ENCODE measurements around the gene HEY2.

HEY2 gene

DNA sequence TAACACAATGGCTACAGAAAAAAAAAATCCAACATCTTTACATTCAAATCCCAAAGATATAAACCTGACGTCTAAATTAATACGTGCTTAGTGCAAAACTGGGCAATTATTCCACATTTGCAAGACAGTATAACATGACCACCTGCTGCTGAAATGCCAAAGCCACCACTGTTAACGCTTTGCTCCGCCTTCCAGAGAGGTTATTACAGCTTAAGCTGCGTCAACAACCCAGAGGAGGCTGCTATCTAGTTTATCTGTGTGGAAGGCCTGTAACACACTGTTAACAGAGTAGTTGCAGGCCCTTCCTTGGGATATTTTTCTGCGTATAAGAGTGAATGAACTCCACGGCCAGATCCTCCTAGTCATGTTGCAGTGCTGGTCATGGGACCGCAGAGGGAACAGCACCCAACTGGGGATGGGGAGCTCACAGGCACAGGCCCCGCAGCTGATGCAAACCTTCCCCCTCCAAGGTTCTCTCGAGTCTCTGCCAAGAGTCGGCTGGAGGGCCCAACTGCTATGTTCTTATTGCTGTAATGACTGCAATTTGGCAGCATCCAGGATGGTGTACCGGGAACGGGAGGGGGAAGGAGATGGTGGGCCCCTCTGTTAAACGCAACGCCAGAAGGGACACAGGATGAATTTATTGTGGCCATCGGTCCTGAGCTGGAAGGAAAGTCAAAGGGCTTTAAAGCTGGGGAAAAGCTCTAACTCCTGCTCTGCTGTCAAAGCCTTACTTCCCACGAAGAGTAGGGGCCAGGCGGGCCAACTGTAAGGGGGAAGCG is 40.3 kb downstream of the HEY2 start:
- peak overlapping the region; percentile 85 for H3K27ac ChIP-seq
- no peak for TF ChIP-seq CTCF (conservative IDR thresholded peaks at IDR 0.05)
- TF ChIP-seq ZFX (IDR thresholded peaks at IDR 0.05) = no peak

GRCh38 chr6:125790358-125791150 is 41.1 kb downstream of the HEY2 start, which contains the start of gene NCOA7:
TSS of gene NCOA7 (plus strand) at chr6:125790960. CDS start at chr6:125815355, 24,395 bp downstream.
- peak within 1 kb of the TSS; percentile 85 for H3K27ac ChIP-seq
- TF ChIP-seq CTCF (conservative IDR thresholded peaks at IDR 0.05) (no peak; the same call in 1 of the 2 replicates), ZFX (IDR thresholded peaks at IDR 0.05) (peak; percentile 96)

DNA sequence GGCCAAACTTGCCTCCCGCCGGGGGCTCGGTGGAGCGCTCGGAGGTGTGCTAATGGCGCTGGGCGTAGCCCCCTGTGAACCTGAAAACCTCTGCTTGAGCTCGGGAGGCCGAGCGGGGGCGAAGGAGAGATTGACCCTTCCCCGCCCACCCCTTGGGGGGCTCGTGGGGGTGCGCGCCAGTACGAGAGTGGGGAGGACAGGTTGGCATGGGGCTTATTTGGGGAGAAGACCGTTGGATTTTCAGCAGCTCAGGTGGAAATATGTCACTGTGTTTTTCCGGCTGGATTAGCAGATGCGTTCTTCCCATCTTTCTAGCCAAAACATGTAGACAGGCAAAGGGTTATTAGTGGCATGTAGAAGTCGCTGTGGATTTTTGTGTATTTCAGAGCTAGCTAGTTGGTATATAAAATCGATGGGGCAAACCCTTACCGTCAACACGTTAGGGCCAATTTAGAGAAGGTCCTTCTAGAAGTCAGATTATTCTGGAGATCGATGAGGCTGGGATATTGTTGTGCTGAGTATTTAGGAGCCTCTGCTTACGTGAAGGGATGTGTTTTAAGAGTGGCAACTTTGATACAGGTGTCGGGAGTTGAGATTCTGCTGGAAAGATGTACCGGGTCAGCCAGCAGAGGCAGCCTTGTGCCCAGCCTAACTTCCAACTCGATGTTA is 41.9 kb downstream of the HEY2 start:
- TF ChIP-seq ZFX (IDR thresholded peaks at IDR 0.05) = no peak
- TF ChIP-seq CTCF (conservative IDR thresholded peaks at IDR 0.05) = peak; percentile 75
- H3K27ac ChIP-seq = peak overlapping the region; percentile 85

DNA sequence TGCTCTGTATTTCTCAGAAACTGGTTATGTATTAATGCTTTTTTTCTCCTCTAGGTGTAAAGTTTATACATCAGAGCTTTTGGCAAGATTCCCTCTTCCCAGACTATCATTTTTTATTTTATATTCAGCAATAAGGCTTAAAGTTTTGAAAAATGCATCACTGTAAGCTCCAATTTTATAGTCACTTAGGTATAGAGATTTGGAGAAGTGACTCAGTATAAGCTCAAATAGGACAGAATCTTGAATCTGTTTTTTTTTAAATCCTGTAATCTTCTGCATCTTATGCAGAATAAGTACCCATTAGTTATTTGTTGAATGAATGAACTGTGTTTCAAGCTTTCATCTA is 42.4 kb downstream of the HEY2 start:
- H3K27ac ChIP-seq = no peak overlapping the region; the same call in 1 of the 2 replicates
- no peak for TF ChIP-seq ZFX (IDR thresholded peaks at IDR 0.05)
- TF ChIP-seq CTCF (conservative IDR thresholded peaks at IDR 0.05) = peak; percentile 45

GRCh38 chr6:125792172-125792571 is 42.7 kb downstream of the HEY2 start:
- TF ChIP-seq CTCF (conservative IDR thresholded peaks at IDR 0.05) = no peak
- no peak for TF ChIP-seq ZFX (IDR thresholded peaks at IDR 0.05)
- H3K27ac ChIP-seq = no peak overlapping the region

GRCh38 chr6:125792680-125793079 is 43.2 kb downstream of the HEY2 start:
- no peak for TF ChIP-seq ZFX (IDR thresholded peaks at IDR 0.05)
- TF ChIP-seq CTCF (conservative IDR thresholded peaks at IDR 0.05) = no peak
- H3K27ac ChIP-seq = no peak overlapping the region

Measured in C4-2B (cell line).